T-helper 22 cell (primary cell): ENCODE results near the gene DDX56.

Source experiments
- DNase-seq: peaks from one replicate; pipeline ENCODE4 v3.0.0-alpha.2; 2020; ENCODE audit warnings: low read depth

The DDX56 gene

DNA sequence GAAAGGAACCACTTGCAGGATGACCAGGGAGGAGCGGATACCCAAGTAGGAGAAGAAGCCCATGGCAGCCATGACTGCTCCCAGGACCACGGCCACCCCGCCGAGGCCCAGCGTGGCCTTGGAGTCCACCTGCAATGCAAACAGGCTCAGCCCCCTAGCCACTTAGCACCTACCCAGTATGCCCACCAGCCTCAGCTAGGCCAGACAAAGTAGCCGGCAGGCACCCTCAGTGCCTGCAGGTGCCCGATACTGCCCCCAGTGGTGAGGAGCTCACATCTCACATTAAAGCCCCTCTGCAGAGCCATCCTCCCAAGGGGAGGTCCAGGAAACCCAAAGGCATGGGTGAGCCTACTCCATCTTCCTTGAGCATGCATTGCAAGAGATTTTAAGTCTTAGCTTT is 39.2 kb downstream of the DDX56 start:
- peak; percentile 7 for DNase-seq

DNA sequence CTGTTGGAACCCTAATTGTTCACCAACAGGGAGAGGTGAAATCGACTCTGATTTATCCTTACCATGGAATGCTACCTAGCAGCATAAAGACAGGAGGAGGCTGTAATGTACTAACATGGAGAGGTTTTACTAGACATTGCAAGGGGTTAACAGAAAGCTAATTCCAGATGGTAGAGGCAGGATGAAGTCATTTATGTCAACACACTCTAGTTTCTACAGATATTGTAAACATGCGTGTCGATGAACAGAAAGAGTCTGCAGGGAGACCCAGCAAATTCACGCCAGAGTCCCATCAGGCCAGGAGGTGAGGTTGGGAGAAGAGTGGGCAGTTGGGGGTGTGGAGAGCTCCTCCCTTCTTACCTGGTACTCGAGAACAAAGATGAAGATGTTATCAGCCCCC is 39.6 kb downstream of the DDX56 start:
- no peak for DNase-seq

DNA sequence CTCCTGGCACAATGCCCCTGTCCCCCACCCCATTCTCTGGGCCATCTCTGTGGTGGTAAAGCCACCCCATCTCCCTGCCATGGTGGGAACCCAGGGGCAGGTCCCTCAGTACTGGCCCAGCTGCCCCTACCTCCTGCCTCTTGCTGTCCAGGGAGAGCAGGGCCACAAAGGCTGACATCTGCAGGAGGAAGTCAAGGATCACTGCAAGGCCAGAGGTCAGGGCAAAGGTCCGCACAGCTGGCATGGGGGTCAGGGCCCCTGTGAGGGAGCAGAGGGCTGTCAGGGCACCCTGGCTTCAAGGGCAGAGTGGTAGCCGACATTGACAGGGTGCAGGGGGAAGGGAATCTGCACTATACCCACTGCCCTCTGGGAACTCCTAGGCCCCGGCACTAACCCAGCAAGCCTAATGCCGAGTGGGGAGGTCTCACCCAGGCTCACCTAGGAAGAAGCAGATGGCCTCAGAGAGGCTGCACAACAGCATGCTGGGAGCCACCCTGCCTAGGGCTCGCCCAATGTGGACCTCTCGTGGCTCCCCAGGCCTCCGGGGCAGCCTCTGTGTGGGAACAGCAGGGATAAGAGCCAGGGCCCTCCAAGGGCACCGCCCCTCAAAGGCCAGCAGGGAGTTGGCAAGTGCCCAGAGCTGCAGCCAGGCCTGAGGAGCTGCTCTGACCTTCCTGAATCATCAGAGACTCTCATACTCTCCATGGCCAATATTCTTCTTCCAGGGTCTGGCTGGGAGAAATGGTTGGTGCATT is 40.2 kb downstream of the DDX56 start:
- DNase-seq: no peak

DNA sequence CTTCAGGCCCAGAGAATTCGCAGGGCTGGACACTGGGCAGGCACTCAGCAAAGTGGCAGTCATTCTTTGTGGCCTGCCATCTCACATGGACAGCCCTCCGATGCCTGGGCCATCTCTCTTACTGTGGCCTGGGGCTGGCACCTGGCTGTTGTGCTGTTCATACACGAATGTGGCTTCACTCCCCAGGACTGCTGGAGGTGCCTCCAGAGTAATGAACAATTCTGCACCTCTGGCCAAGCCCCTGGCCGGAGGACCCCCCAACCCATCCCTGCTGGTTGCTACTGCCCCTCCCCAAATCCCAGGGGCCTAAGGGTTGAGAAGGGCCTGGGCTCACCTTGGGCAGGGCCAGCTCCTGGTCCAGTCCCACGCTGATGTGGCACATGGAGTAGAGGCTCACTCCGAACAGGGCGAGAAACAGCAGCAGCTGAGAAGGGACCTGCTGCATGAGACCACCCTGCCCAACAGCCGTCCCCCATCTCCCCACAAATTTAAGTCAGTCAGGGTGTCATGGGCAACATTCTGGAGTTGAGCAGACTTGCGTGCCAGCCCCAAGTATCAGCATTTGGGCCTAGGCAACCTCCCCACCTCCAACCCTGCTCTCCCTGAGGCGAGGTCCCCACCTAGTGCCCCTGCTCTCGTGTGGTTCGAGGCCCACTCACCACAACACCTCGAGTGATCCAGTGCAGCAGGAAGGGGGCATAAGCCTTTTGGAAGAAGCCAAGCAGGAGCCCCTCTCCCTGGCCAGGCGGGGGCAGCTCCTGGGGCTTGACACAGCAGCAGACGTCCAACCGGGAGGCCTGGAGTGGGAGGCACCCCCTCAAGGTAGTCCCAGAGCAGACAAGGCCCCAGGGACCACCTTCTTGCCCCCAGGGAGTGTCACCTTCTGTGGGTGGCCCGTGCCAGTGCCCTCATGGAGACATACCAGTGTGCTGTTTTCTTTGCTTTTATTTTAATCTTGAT is 42.0 kb downstream of the DDX56 start:
- no peak for DNase-seq

DNA sequence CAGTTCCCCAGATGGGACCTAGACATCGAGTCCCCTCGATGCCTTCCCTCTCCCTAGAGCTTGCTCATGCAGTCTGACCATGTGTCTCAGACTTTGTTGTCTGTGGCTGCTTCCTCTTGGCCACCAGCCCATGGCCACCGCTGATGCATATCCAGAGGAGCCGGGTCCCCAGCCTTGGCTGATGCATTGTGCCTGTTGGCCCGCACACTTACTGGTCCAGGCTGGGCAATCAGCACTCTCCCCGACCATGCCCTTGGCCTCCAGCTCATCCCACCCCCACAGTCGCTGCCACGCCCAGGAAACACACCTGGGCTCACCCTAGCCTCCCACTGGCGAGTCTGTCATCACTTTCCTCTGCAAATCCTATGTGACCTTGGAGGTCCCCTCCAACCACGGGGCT is 42.7 kb downstream of the DDX56 start:
- no peak for DNase-seq

DNA sequence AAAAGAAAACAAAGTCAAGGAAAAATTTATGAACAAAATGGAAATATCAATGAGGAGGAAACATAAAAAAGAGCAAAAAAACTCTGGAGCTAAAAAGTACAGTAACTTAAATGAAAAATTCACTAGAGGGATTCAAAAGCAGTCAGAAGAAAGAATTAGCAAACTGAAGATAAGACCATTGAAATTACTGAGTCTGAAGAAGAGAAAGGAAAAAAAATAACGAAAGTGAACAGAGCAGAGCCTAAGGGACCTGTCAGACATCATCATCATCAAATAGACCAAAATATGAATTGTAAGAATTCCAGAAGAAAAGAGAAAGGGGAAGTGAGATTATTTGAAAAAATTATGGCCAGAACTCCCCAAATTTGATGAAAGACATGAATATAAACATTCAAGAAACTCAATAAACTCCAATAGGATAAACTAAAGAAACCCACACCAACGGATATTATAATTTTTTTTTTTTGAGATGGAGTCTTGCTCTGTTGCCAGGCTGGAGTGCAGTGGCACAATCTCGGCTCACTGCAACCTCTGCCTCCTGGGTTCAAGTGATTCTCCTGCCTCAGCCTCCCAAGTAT is 48.8 kb downstream of the DDX56 start:
- DNase-seq: no peak

DNA sequence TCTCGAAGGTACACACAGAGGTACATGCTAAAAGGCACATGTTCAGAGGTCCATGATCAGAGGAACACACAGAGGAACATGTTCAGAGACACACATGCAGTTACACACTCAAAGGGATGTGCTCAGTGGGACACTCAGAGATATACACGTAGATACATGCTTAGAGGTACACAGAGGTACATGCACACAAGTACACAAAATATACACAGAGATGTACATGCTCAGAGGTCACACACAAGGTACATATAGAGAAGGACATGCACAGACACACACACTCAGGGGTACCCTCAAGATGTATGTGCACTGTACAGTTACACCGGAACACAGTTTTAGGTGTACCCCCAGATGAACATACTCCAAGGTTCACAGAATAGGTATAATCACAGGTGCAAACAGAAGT is 51.4 kb downstream of the DDX56 start:
- no peak for DNase-seq

DNA sequence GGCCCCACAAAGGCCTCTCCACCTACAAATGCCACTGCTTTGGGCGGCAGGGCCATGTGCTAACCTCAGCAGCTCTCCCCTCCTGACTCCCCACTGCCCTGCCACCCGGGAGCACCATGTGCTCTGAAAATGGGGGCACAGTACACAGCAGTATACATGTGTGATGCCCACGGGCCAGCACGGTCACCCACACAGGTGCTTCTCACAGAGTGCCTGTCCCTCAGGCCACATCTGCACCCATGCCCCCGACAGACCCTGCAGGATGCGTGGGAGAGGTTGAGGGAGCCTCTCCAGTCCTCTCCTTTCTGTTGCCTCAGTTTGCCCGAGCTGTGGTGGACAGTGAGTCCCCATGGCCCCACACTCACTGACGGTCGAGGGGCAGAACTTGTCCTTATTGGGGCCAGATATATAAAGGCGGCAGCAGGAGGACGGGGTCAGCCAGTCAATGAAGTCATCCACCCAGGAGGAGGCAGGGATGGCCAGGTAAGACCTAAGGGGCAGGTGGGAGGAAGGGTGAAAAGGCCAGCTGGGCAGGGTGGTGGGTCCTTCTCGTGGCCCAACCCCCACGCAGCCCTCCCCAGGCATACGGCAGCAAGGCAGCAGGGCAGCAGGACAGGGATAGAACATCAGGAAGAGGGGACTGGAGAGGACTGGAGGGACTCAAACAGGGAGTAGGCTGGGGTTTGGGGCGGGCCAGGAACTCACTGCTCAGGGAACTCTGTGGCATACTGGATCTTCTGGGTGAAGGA is 52.2 kb downstream of the DDX56 start:
- no peak for DNase-seq

DNA sequence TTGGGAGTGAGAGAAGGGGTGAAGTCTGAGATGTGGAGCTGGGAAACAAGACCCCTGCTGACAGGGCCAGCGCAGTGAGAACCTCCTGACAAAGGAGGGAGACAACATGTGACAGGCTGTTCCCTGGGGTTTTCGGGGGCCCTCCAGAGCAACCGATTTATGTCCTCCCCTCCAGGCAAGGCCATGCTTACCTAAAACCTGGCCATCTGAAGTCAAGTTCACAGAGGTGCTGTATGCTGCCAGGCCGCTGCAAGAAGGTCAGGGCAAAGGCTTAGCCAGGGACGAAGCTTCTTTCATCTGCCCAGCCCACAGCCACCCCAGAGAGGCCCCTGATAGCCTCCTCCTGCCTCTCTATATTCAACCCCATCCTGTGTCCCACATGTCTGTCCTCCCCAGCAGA is 53.1 kb downstream of the DDX56 start:
- no peak for DNase-seq

DNA sequence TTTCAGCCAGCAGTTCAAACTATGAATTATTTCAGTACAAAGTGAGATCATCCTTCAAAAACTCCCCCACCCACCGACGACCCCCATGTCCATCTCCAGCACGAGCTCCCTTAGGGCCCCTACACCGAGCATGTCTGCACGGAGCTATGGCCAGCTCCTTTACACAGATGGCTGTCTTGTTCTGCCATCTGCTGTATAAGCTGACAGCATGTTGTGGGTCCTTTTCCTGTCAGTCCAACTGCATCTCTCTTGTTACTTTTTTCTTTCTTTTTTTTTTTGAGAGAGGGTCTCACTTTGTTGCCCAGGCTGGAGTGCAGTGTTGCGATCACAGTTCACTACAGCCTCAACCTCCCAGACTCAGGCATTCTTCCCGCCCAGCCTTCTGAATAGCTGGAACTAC is 54.2 kb downstream of the DDX56 start:
- DNase-seq: no peak

DNA sequence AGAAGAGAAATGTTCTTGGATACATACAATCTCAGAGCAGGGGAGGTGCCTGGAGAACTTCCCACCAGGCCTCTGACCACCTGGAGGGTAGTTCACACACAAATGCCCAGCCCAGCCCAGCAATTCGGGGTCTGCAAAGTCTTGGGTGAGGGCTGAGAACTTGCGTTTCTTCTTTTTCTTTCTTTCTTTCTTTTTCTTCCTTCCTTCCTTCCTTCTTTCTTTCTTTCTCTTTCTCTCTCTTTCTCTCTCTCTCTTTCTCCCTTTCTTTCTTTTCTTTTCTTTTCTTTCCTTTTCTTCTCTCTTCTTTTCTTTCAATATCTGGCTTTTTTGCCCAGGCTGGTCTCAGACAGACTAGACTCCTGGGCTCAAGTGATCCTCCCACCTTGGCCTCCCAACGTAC is 54.9 kb downstream of the DDX56 start:
- DNase-seq: no peak

DNA sequence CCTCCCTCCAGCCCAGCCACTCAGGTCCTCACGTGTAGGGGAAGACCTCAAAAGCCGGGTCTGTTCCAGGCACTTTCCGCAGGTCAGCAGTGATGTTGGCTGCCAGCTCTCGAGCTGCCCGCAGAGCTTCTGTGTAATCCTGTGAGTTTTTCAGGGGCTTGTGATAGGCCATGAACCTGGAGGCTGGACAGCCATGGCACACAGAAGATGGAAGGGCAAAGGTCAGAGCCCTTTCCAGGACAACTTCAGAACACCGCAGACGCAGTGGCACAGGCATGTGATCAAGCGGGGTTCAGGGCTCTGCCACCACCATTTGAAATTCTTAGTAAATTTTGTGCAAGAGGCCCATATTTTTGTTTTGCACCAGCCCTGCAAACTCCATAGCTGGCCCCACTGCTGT is 56.5 kb downstream of the DDX56 start:
- DNase-seq: no peak
